CD4-positive, alpha-beta T cell (primary cell): ENCODE data around the gene CD2AP. TPM values are rescaled to one million over a fixed set of nuclear protein-coding genes. Genes with fewer than 3 reads are reported as not detected.
A peak's percentile ranks its signal among the peaks of the same experiment; 100 is the strongest.

Source experiments
- ATAC-seq: fragments of 200-7000 bp; cut with Tn5 transposase; one replicate; pipeline ENCODE4 v1.10.0; 2022; ENCODE audit warnings: mild to moderate bottlenecking; ENCODE audit not compliant: poor library complexity
- CTCF ChIA-PET: fragments of 350-600 bp; sonication (Branson Sonifier 250); formaldehyde crosslinking; loops from one replicate; lab custom pipeline; 2021; ENCODE audit warnings: antibody characterized with exemption, inconsistent platforms; lab: Charles Lee
- POLR2A ChIA-PET: fragments of 350-600 bp; sonication (Branson Sonifier 250); formaldehyde crosslinking; loops from one replicate; lab custom pipeline; 2021; ENCODE audit warnings: antibody characterized with exemption, inconsistent platforms; lab: Charles Lee
- DNase-seq, 14 experiments: peaks; one replicate each; pipeline ENCODE4 v3.0.0-alpha.2; 2013 to 2020; ENCODE audit warnings: mixed read lengths in 2 of 14
- H3K27ac ChIP-seq, 2 donors: one replicate each; pipeline versions ENCODE4 v1.5.1 to v1.7.0; 2013; ENCODE audit warnings: low read length in 2 of 2, low read depth in 1 of 2, mild to moderate bottlenecking in 1 of 2
- H3K27me3 ChIP-seq, 2 experiments: 1 replicate in 1 of 2; 2 replicates in 1 of 2; pipeline versions ENCODE4 v1.6.1 to v1.7.0; 2013; ENCODE audit warnings: low read length in 2 of 2, control low read depth in 1 of 2, mild to moderate bottlenecking in 1 of 2, moderate library complexity in 1 of 2; ENCODE audit not compliant: insufficient read depth in 2 of 2, control insufficient read depth in 1 of 2
- H3K36me3 ChIP-seq: one replicate; pipeline ENCODE4 v1.6.1; 2013; ENCODE audit warnings: low read length, control low read depth; ENCODE audit not compliant: insufficient read depth
- H3K4me1 ChIP-seq: one replicate; pipeline ENCODE4 v1.6.1; 2013; ENCODE audit warnings: low read length, control low read depth; ENCODE audit not compliant: insufficient read depth
- H3K4me3 ChIP-seq: one replicate; pipeline ENCODE4 v1.5.1; 2013; ENCODE audit warnings: mild to moderate bottlenecking, low read length, moderate library complexity
- H3K9me3 ChIP-seq, 2 experiments: 1 replicate in 1 of 2; 2 replicates in 1 of 2; pipeline versions ENCODE4 v1.6.1 to v1.7.0; 2013; ENCODE audit warnings: low read length in 2 of 2, mild to moderate bottlenecking in 2 of 2, control low read depth in 1 of 2, moderate library complexity in 1 of 2; ENCODE audit not compliant: control insufficient read depth in 1 of 2, insufficient read depth in 1 of 2
- H3K27ac Mint-ChIP-seq: one replicate; pipeline ENCODE4 v1.8.0; 2020; ENCODE audit warnings: mixed read lengths
- H3K27me3 Mint-ChIP-seq: one replicate; pipeline ENCODE4 v1.8.0; 2021; ENCODE audit warnings: mixed read lengths
- H3K36me3 Mint-ChIP-seq: one replicate; pipeline ENCODE4 v1.8.0; 2021; ENCODE audit warnings: low read depth, mixed read lengths
- H3K4me1 Mint-ChIP-seq: one replicate; pipeline ENCODE4 v1.8.0; 2021; ENCODE audit warnings: low read depth, mixed read lengths
- H3K4me3 Mint-ChIP-seq: one replicate; pipeline ENCODE4 v1.8.0; 2020; ENCODE audit warnings: mild to moderate bottlenecking, mixed read lengths
- H3K9me3 Mint-ChIP-seq: one replicate; pipeline ENCODE4 v1.8.0; 2020; ENCODE audit warnings: mixed read lengths
- intact Hi-C, 2 experiments: fragments of 100-400 bp; cut with DNase I in 1 of 2; cut with micrococcal nuclease in 1 of 2; formaldehyde crosslinking; loops; one replicate each; pipeline versions ENCODE4 v1.15.1 to v1.9.0; 2023 to 2025; cut with DNase I, micrococcal nuclease
- total RNA-seq, 174 experiments: library from RNA in 2 of 174; stranded (reverse) in 2 of 174; gene quantifications; one replicate each; pipeline ENCODE4 v1.2.3 and lab custom pipeline; 2021 to 2026
- TF ChIP-seq, protein P1 (sequence below): fragments of 200-600 bp; IDR thresholded peaks from one replicate; pipeline ENCODE4 v1.8.0; 2022; ENCODE audit warnings: antibody characterized with exemption, mild to moderate bottlenecking

The CD2AP gene
- total RNA-seq, 2 experiments from 2014 or later = 29.4 to 31.3 TPM

GRCh38 chr6:47446669-47447330 is 30.8 kb upstream of the CD2AP start:
- CTCF ChIA-PET = no interaction called here
- Histone ChIP-seq H3K36me3 (no peaks in the 10 kb centered on the region), H3K4me1 (no peaks in the 10 kb centered on the region), H3K27ac (no peak overlapping the region), H3K4me3 (no peak overlapping the region), H3K27me3 (no peaks in the 10 kb centered on the region), H3K9me3 (peaks cover 0 to 7% of the 10 kb centered on the region in 2 experiments)
- H3K4me1 Mint-ChIP-seq = peaks cover 4% of the 10 kb centered on the region
- no peak overlapping the region for H3K4me3 Mint-ChIP-seq
- no peak for ATAC-seq
- no peaks in the 10 kb centered on the region for H3K9me3 Mint-ChIP-seq
- peak in 1 of 14 experiments; percentile 6 for DNase-seq
- H3K27ac Mint-ChIP-seq = no peak overlapping the region
- H3K36me3 Mint-ChIP-seq = no peaks in the 10 kb centered on the region
- POLR2A ChIA-PET = no interaction called here
- TF ChIP-seq, protein P1, sequence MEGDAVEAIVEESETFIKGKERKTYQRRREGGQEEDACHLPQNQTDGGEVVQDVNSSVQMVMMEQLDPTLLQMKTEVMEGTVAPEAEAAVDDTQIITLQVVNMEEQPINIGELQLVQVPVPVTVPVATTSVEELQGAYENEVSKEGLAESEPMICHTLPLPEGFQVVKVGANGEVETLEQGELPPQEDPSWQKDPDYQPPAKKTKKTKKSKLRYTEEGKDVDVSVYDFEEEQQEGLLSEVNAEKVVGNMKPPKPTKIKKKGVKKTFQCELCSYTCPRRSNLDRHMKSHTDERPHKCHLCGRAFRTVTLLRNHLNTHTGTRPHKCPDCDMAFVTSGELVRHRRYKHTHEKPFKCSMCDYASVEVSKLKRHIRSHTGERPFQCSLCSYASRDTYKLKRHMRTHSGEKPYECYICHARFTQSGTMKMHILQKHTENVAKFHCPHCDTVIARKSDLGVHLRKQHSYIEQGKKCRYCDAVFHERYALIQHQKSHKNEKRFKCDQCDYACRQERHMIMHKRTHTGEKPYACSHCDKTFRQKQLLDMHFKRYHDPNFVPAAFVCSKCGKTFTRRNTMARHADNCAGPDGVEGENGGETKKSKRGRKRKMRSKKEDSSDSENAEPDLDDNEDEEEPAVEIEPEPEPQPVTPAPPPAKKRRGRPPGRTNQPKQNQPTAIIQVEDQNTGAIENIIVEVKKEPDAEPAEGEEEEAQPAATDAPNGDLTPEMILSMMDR = no peak
- intact Hi-C loops = no loop called here
- no peaks in the 10 kb centered on the region for H3K27me3 Mint-ChIP-seq

DNA sequence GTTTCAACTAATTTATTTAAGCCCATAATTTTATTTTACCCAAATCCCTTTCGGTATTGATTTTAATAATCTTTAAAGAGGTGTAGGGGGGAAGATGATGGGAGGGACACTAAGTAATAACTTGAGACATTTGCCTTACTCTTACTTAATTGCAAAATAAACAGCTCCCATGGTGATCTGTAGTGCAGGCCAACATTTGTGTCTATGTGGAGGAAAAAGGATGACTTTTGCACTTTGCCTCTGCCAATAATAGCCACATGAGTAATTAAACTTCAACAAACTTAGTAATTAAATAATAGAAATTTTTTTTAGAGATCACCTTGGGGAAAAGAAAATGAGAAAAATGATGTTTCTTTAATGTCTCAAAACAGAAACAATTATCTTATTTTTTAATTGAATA is 29.9 kb upstream of the CD2AP start:
- ChIA-PET POLR2A (no interaction called here), CTCF (no interaction called here)
- no peaks in the 10 kb centered on the region for H3K36me3 ChIP-seq
- peaks cover 0 to 7% of the 10 kb centered on the region in 2 experiments for H3K9me3 ChIP-seq
- no peaks in the 10 kb centered on the region for H3K27me3 Mint-ChIP-seq
- ATAC-seq (no peak), DNase-seq (no peak)
- H3K9me3 Mint-ChIP-seq = no peaks in the 10 kb centered on the region
- H3K27me3 ChIP-seq = no peaks in the 10 kb centered on the region
- TF ChIP-seq, protein P1 = no peak
- no peak overlapping the region for H3K27ac Mint-ChIP-seq
- H3K4me1 Mint-ChIP-seq = peaks cover 4% of the 10 kb centered on the region
- H3K27ac ChIP-seq = no peak overlapping the region
- H3K4me3 Mint-ChIP-seq = no peak overlapping the region
- H3K36me3 Mint-ChIP-seq = no peaks in the 10 kb centered on the region
- intact Hi-C loops = no loop called here
- H3K4me3 ChIP-seq = no peak overlapping the region
- no peaks in the 10 kb centered on the region for H3K4me1 ChIP-seq

- H3K36me3 ChIP-seq = no peaks in the 10 kb centered on the region
- H3K36me3 Mint-ChIP-seq = no peaks in the 10 kb centered on the region
- no peak overlapping the region for H3K27ac ChIP-seq
- TF ChIP-seq, protein P1 = no peak
- no peak overlapping the region for H3K4me3 ChIP-seq
- H3K4me1 Mint-ChIP-seq = peaks cover 4% of the 10 kb centered on the region
- H3K27me3 Mint-ChIP-seq = no peaks in the 10 kb centered on the region
- H3K27ac Mint-ChIP-seq = no peak overlapping the region
- no peak for ATAC-seq
- no peaks in the 10 kb centered on the region for H3K9me3 ChIP-seq
- no peak for DNase-seq
- intact Hi-C loops = no loop called here
- ChIA-PET CTCF (no interaction called here), POLR2A (no interaction called here)
- no peak overlapping the region for H3K4me3 Mint-ChIP-seq
- H3K9me3 Mint-ChIP-seq = no peaks in the 10 kb centered on the region
- H3K27me3 ChIP-seq = no peaks in the 10 kb centered on the region
- H3K4me1 ChIP-seq = no peaks in the 10 kb centered on the region
Observed at GRCh38 chr6:47451162-47451561, 26.4 kb upstream of the CD2AP start.
